ENCODE measurements around the gene ITSN1. TPM values are rescaled to one million over a fixed set of nuclear protein-coding genes. Genes with fewer than 3 reads are reported as not detected.

The ITSN1 gene
- total RNA-seq, 3 donors from 2014 or later, result 2.1 to 2.5 (median 2.4) TPM

- peaks cover 19% of the 10 kb centered on the region for H3K27me3 Mint-ChIP-seq (ENCODE audit: low read depth)
- DNase-seq (no peak), ATAC-seq (no peak)
- H3K4me1 Mint-ChIP-seq (ENCODE audit: low read depth), result no peaks in the 10 kb centered on the region
- H3K4me3 Mint-ChIP-seq, result no peak overlapping the region
- H3K9me3 Mint-ChIP-seq, result no peaks in the 10 kb centered on the region
- no peaks in the 10 kb centered on the region for H3K36me3 Mint-ChIP-seq (ENCODE audit: insufficient read depth)
These were observed 40.8 kb downstream of the ITSN1 start for GRCh38 chr21:33682992-33683627.

DNA sequence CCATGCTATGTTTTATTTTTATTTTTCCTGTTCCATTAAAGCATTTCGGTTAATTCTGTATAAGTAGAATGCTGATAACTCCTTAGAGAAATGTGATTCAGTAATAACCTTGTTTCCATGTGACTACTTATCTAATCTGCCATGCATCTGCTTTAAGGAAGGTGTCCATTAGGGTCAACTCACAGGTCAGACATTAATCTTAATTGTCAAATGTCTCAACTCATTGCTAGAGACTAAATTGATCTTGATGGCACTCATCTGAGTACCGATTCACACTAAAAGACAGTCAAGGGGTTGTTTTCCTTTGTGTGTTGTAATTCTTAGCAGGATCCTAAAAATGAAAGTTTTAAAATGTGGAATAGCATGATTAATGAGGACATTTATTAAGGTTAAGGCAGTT lies 41.8 kb downstream of the ITSN1 start:
- ATAC-seq (no peak), DNase-seq (no peak)
- H3K36me3 Mint-ChIP-seq (ENCODE audit: insufficient read depth), result no peaks in the 10 kb centered on the region
- H3K4me1 Mint-ChIP-seq (ENCODE audit: low read depth), result no peaks in the 10 kb centered on the region
- no peak overlapping the region for H3K4me3 Mint-ChIP-seq
- no peaks in the 10 kb centered on the region for H3K9me3 Mint-ChIP-seq
- H3K27me3 Mint-ChIP-seq (ENCODE audit: low read depth), result peaks cover 21% of the 10 kb centered on the region

DNA sequence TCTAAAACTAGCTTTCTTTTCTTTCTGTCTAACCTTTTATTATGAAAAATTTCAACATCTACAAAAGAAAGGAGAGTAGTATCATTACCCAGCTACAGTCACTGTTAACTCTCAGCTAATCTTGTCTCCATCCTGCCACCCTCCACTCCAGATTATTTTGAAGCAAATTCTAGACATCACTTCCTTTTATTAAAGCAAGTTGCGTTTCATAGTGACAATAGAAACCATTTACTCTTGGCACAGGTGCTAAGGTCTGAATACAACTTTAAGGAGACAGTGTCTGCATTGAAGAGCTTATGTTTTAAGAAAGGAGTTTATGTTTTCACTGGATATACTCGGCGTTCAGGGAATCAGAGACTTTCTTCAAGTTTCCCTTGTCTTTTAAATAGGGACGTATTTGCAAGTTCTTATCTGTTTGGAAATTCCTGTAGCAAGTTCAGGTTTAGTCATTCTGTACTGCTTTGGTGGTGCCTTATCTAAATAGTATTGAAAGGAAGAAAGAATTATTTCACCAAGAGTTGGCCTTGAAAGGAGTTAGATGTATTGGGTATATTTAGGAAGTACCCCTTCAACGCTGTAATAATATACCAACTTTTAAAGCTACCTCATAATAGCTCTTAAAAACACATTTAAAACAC lies 42.7 kb downstream of the ITSN1 start:
- ATAC-seq (no peak), DNase-seq (no peak)
- Mint-ChIP-seq H3K9me3 (no peaks in the 10 kb centered on the region), H3K4me3 (no peak overlapping the region), H3K36me3 (ENCODE audit: insufficient read depth) (no peaks in the 10 kb centered on the region), H3K27me3 (ENCODE audit: low read depth) (peaks cover 21% of the 10 kb centered on the region), H3K4me1 (ENCODE audit: low read depth) (no peaks in the 10 kb centered on the region)

GRCh38 chr21:33685613-33686197 lies 43.4 kb downstream of the ITSN1 start:
- no peaks in the 10 kb centered on the region for H3K9me3 Mint-ChIP-seq
- no peaks in the 10 kb centered on the region for H3K4me1 Mint-ChIP-seq (ENCODE audit: low read depth)
- no peaks in the 10 kb centered on the region for H3K36me3 Mint-ChIP-seq (ENCODE audit: insufficient read depth)
- ATAC-seq (no peak), DNase-seq (no peak)
- peaks cover 20% of the 10 kb centered on the region for H3K27me3 Mint-ChIP-seq (ENCODE audit: low read depth)
- H3K4me3 Mint-ChIP-seq, result no peak overlapping the region

GRCh38 chr21:33686386-33686785 lies 44.1 kb downstream of the ITSN1 start:
- no peaks in the 10 kb centered on the region for H3K36me3 Mint-ChIP-seq (ENCODE audit: insufficient read depth)
- H3K4me3 Mint-ChIP-seq, result no peak overlapping the region
- H3K27me3 Mint-ChIP-seq (ENCODE audit: low read depth), result peaks cover 18% of the 10 kb centered on the region
- H3K4me1 Mint-ChIP-seq (ENCODE audit: low read depth), result no peaks in the 10 kb centered on the region
- no peak for DNase-seq
- H3K9me3 Mint-ChIP-seq, result no peaks in the 10 kb centered on the region
- no peak for ATAC-seq

GRCh38 chr21:33687634-33688033 lies 45.3 kb downstream of the ITSN1 start:
- Mint-ChIP-seq H3K4me1 (ENCODE audit: low read depth) (no peaks in the 10 kb centered on the region), H3K9me3 (no peaks in the 10 kb centered on the region), H3K4me3 (no peak overlapping the region), H3K27me3 (ENCODE audit: low read depth) (peaks cover 18% of the 10 kb centered on the region), H3K36me3 (ENCODE audit: insufficient read depth) (no peaks in the 10 kb centered on the region)
- no peak for DNase-seq
- ATAC-seq, result no peak

DNA sequence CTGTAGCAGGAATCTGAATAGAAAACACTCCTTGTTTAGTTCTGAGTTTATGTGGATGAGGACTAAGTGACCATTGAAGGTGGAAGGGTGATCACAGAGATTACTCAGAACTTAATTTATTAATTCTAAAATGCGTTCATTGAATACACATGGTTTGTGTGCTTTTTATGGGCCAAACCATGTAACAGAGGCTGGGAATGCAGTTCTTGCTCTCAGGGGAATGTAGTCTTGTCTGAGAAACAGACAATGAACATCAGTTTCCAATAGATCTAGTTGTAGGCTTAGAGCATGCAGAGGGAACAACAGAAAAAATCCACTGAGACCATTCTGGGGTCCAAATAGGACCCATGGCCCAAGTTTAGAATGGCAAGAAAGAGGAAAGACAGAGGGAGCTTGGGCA lies 46.1 kb downstream of the ITSN1 start:
- no peak for ATAC-seq

GRCh38 chr21:33690874-33691273 lies 48.6 kb downstream of the ITSN1 start:
- Mint-ChIP-seq H3K4me3 (no peak overlapping the region), H3K27me3 (ENCODE audit: low read depth) (peaks cover 8% of the 10 kb centered on the region), H3K36me3 (ENCODE audit: insufficient read depth) (no peaks in the 10 kb centered on the region), H3K9me3 (no peaks in the 10 kb centered on the region), H3K4me1 (ENCODE audit: low read depth) (no peaks in the 10 kb centered on the region)
- no peak for ATAC-seq
- no peak for DNase-seq

More for the DNA sequence above, 46.1 kb downstream of the ITSN1 start:
- H3K27me3 Mint-ChIP-seq (ENCODE audit: low read depth), result peaks cover 14% of the 10 kb centered on the region
- DNase-seq, result no peak
- H3K36me3 Mint-ChIP-seq (ENCODE audit: insufficient read depth), result no peaks in the 10 kb centered on the region
- H3K4me3 Mint-ChIP-seq, result no peak overlapping the region
- H3K9me3 Mint-ChIP-seq, result no peaks in the 10 kb centered on the region
- H3K4me1 Mint-ChIP-seq (ENCODE audit: low read depth), result no peaks in the 10 kb centered on the region

DNA sequence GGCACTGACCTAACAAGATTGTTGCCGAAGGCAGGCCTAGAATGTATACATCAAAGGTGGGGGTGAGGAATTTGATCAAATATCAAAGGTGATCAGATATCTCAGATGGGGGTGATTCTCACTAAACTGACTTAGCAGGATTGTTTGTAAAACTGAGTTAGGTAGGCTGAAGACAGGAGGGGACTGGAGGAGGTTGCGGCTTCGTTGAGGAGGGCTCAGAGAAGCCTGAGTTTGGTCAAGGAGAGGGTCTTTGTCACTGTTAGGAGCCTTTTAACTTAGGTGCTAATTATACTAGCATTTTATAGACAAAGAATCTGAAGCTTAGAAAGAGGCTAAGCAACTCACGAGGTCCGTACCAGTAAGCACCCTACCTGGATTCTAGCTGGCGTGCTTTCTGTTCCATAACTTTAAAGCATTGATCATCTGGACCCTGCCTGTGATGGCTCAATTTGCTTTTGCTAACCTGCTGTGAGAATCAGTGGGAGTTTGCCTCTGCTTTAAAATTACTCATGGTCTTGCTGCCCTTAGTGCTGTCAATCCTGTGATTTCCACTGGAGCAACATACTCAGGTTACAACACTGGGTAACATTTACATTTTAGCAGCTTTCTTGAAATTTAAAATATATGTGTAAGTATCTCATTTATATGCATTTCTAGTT lies 49.8 kb downstream of the ITSN1 start:
- no peak for ATAC-seq
- Mint-ChIP-seq H3K36me3 (ENCODE audit: insufficient read depth) (no peaks in the 10 kb centered on the region), H3K27me3 (ENCODE audit: low read depth) (peaks cover 3% of the 10 kb centered on the region)

GRCh38 chr21:33695813-33696212 lies 53.5 kb downstream of the ITSN1 start:
- Mint-ChIP-seq H3K9me3 (no peaks in the 10 kb centered on the region), H3K36me3 (ENCODE audit: insufficient read depth) (no peaks in the 10 kb centered on the region), H3K4me3 (no peak overlapping the region), H3K27me3 (ENCODE audit: low read depth) (no peaks in the 10 kb centered on the region), H3K4me1 (ENCODE audit: low read depth) (no peaks in the 10 kb centered on the region)
- DNase-seq (no peak), ATAC-seq (no peak)

More for the DNA sequence above, 49.8 kb downstream of the ITSN1 start:
- DNase-seq, result no peak
- Mint-ChIP-seq H3K4me1 (ENCODE audit: low read depth) (no peaks in the 10 kb centered on the region), H3K4me3 (no peak overlapping the region), H3K9me3 (no peaks in the 10 kb centered on the region)

DNA sequence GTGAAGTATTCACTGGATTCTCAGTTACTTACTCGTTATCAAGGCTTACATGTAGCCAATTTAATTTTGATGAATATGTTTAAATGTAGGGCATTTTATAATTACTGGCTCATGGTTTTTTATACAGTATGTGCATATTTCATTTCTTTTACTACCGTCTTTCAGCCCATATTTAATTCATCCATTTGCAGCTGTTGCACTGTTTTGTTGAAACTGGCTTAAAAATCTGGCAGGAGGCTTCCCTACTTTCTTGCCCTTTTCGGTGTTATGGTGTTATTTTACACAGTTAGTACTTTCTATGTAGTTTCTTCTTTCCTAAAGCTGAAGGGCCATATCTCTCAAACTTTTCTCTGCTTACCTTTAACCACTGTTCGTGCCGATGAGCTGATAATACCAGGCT lies 54.2 kb downstream of the ITSN1 start:
- no peak for ATAC-seq
- Mint-ChIP-seq H3K27me3 (ENCODE audit: low read depth) (no peaks in the 10 kb centered on the region), H3K36me3 (ENCODE audit: insufficient read depth) (no peaks in the 10 kb centered on the region), H3K9me3 (no peaks in the 10 kb centered on the region), H3K4me3 (no peak overlapping the region), H3K4me1 (ENCODE audit: low read depth) (no peaks in the 10 kb centered on the region)
- DNase-seq, result no peak

DNA sequence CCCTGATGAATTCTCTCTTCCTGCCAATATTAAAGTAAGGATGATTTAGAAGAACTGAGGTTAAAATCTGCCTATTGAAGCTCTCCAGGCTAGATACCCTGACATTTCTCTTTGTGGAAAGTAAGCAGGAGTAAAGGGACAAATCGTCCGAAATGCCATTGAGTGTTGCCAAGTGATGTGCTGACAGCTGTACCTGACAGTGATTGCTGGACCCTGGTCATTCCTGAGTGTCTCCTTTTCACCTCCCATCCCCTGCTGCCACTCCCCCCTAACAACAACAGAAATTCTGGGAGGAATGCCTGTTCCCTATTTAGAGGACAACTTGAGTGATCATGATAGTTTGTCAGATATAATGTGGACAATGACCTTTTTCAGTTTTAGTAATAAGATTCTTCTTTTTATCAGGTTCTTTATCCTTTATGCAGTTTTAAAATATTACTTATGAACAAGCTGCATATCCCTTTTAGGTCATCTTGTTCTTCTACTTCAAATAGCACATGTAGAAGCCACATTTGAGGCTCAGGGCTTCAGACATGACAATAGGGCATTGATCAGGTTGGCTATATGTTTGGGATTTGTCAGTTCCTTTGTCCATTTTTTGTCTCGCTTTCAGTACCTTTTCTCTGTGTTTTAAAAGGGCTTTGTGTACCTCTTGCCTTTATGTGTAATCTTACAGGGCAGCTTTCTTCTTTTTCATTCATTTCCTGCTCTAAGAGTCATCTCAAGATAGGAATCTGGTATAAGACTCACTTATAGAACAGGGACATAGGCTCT lies 56.0 kb downstream of the ITSN1 start:
- DNase-seq (no peak), ATAC-seq (no peak)
- H3K36me3 Mint-ChIP-seq (ENCODE audit: insufficient read depth), result no peaks in the 10 kb centered on the region
- no peaks in the 10 kb centered on the region for H3K9me3 Mint-ChIP-seq
- no peaks in the 10 kb centered on the region for H3K4me1 Mint-ChIP-seq (ENCODE audit: low read depth)
- no peak overlapping the region for H3K4me3 Mint-ChIP-seq
- no peaks in the 10 kb centered on the region for H3K27me3 Mint-ChIP-seq (ENCODE audit: low read depth)

- ATAC-seq, result no peak
- Mint-ChIP-seq H3K9me3 (no peaks in the 10 kb centered on the region), H3K27me3 (ENCODE audit: low read depth) (no peaks in the 10 kb centered on the region), H3K4me1 (ENCODE audit: low read depth) (peaks cover 4% of the 10 kb centered on the region), H3K36me3 (ENCODE audit: insufficient read depth) (no peaks in the 10 kb centered on the region), H3K4me3 (no peak overlapping the region)
- DNase-seq, result no peak
These were observed 57.0 kb downstream of the ITSN1 start for GRCh38 chr21:33699277-33699676.

- peaks cover 4% of the 10 kb centered on the region for H3K4me1 Mint-ChIP-seq (ENCODE audit: low read depth)
- H3K36me3 Mint-ChIP-seq (ENCODE audit: insufficient read depth), result no peaks in the 10 kb centered on the region
- H3K4me3 Mint-ChIP-seq, result no peak overlapping the region
- DNase-seq (no peak), ATAC-seq (no peak)
- H3K9me3 Mint-ChIP-seq, result no peaks in the 10 kb centered on the region
- H3K27me3 Mint-ChIP-seq (ENCODE audit: low read depth), result no peaks in the 10 kb centered on the region
These were observed 58.2 kb downstream of the ITSN1 start for GRCh38 chr21:33700491-33700890.
